SIG-M5 treated with dmso at 0.1 percent for 504 hours (cell line): ENCODE results near the gene GOLGB1.
"Not testable (repeated sequence)": the region's sequence is repeated elsewhere in the genome, so short reads cannot be mapped to it uniquely, and the experiment has no call there.

ENCODE experiments used
- DNase-seq: peaks from one replicate; lab custom pipeline; 2025; ENCODE audit not compliant: unreplicated experiment; lab: John Stamatoyannopoulos, UW

The GOLGB1 gene

GRCh38 chr3:121748680-121749275, 763 bp downstream of the GOLGB1 start:
- peak; percentile 30 for DNase-seq

GRCh38 chr3:121747976-121748375, 1.6 kb downstream of the GOLGB1 start:
- no peak for DNase-seq

- not testable (repeated sequence) for DNase-seq
These were observed 6.4 kb downstream of the GOLGB1 start for GRCh38 chr3:121743106-121743505.

- DNase-seq: no peak
These were observed 8.6 kb downstream of the GOLGB1 start for GRCh38 chr3:121740896-121741295.

GRCh38 chr3:121739902-121740301, 9.6 kb downstream of the GOLGB1 start:
- DNase-seq: no peak

GRCh38 chr3:121737644-121738043, 11.9 kb downstream of the GOLGB1 start:
- no peak for DNase-seq

GRCh38 chr3:121736112-121736511, 13.4 kb downstream of the GOLGB1 start:
- no peak for DNase-seq

GRCh38 chr3:121735047-121735696, 14.4 kb downstream of the GOLGB1 start:
- no peak for DNase-seq

GRCh38 chr3:121730940-121731687, 18.4 kb downstream of the GOLGB1 start:
- no peak for DNase-seq

- peak; percentile 83 for DNase-seq
These were observed 25.4 kb downstream of the GOLGB1 start for GRCh38 chr3:121724130-121724529.

GRCh38 chr3:121723485-121723884, 26.1 kb downstream of the GOLGB1 start:
- no peak for DNase-seq

- DNase-seq: no peak
These were observed 27.1 kb downstream of the GOLGB1 start for GRCh38 chr3:121722411-121722810.

GRCh38 chr3:121720163-121720562, 29.4 kb downstream of the GOLGB1 start:
- no peak for DNase-seq

- no peak for DNase-seq
These were observed 30.1 kb downstream of the GOLGB1 start for GRCh38 chr3:121719423-121719822.

- DNase-seq: no peak
These were observed 31.2 kb downstream of the GOLGB1 start for GRCh38 chr3:121718205-121718846.

- DNase-seq: no peak
These were observed 39.2 kb downstream of the GOLGB1 start for GRCh38 chr3:121710347-121710746.

GRCh38 chr3:121707531-121708273, 41.8 kb downstream of the GOLGB1 start:
- DNase-seq: no peak

GRCh38 chr3:121705541-121705940, 44.0 kb downstream of the GOLGB1 start:
- no peak for DNase-seq

GRCh38 chr3:121703973-121704372, 45.6 kb downstream of the GOLGB1 start:
- DNase-seq: no peak

- no peak for DNase-seq
These were observed 50.6 kb downstream of the GOLGB1 start for GRCh38 chr3:121698901-121699300.

GRCh38 chr3:121698476-121698875, 51.1 kb downstream of the GOLGB1 start:
- no peak for DNase-seq
